Measurements from ENCODE around the gene IDI1. TPM values are rescaled to one million over a fixed set of nuclear protein-coding genes. Genes with fewer than 3 reads are reported as not detected.

Gene IDI1
- total RNA-seq, 1 experiment from 2014 or later = 44.7 TPM

DNA sequence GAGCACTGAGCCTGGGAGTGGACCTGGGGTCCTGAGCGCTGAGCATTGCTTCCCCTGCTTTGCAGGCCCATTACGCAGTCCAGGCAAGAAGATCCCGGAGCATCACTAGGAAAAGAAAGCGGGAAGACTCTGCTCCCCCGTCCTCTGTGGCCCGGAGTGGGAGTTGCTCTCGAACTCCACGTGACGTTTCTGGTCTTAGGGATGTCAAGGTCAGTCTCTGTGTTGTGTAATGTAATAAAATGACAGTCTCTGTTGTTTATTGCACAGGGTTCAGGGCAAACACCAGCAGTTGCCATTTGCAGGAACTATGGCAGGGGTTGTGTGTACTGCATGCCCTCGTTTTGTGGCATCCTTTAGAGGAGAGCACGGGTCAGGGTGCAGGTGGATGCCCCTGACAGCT is 33.2 kb downstream of the IDI1 start:
- no peak overlapping the region for H3K4ac ChIP-seq (ENCODE audit: low read depth, low read length)
- Mint-ChIP-seq H3K4me1 (no peaks in the 10 kb centered on the region), H3K27ac (no peak overlapping the region), H3K36me3 (ENCODE audit: insufficient read depth in 1 of 3, low read depth in 3 of 3) (peaks cover 68 to 95% (median 88%) of the 10 kb centered on the region in 3 experiments), H3K9me3 (no peaks in the 10 kb centered on the region), H3K27me3 (ENCODE audit: low read depth) (no peaks in the 10 kb centered on the region; the same call in 1 of the 2 replicates), H3K4me3 (no peak overlapping the region)
- no peak overlapping the region for H3K14ac ChIP-seq (ENCODE audit: insufficient read depth, low read length)
- DNase-seq = no peak
- no peak overlapping the region for H2BK5ac ChIP-seq (ENCODE audit: insufficient read length, low read length)
- no peak overlapping the region for H4K8ac ChIP-seq (replicated peaks; ENCODE audit: insufficient read length, low read depth, low read length)
- WGBS (ENCODE audit: extremely low coverage, insufficient read length, low lambda C conversion rate) = no CpG with 5 or more reads among the region's 11 CpGs
- H3K27ac ChIP-seq (ENCODE audit: insufficient read length, low read depth, low read length) = no peak overlapping the region
- H3K4me2 ChIP-seq (ENCODE audit: insufficient read depth, insufficient read length, low read length) = no peak overlapping the region
- no peak overlapping the region for H3K18ac ChIP-seq (ENCODE audit: insufficient read length, low read depth, low read length)
- no peak overlapping the region for H3K23ac ChIP-seq (ENCODE audit: insufficient read length, low read depth, low read length)
- no peaks in the 10 kb centered on the region for H4K20me1 ChIP-seq (ENCODE audit: control insufficient read depth, insufficient read depth, insufficient read length)
- no peak overlapping the region for H4K5ac ChIP-seq (ENCODE audit: insufficient read length, low read depth, low read length)
- H3K56ac ChIP-seq (ENCODE audit: insufficient read length, low read depth, low read length) = no peak overlapping the region
- H3K9me3 ChIP-seq (ENCODE audit: control insufficient read depth, low read depth, low read length) = no peaks in the 10 kb centered on the region
- H3K9ac ChIP-seq (ENCODE audit: extremely low read depth, insufficient read length, low read length) = no peak overlapping the region
- no peaks in the 10 kb centered on the region for H3K27me3 ChIP-seq (ENCODE audit: insufficient read depth, low read length)
- no peaks in the 10 kb centered on the region for H3K79me1 ChIP-seq (ENCODE audit: insufficient read depth, low read depth, low read length, poor library complexity, severe bottlenecking)
- no peak overlapping the region for H3T11ph ChIP-seq (ENCODE audit: low read length)
- H2BK15ac ChIP-seq (ENCODE audit: low read depth, low read length) = no peak overlapping the region
- TF ChIP-seq, protein P1, sequence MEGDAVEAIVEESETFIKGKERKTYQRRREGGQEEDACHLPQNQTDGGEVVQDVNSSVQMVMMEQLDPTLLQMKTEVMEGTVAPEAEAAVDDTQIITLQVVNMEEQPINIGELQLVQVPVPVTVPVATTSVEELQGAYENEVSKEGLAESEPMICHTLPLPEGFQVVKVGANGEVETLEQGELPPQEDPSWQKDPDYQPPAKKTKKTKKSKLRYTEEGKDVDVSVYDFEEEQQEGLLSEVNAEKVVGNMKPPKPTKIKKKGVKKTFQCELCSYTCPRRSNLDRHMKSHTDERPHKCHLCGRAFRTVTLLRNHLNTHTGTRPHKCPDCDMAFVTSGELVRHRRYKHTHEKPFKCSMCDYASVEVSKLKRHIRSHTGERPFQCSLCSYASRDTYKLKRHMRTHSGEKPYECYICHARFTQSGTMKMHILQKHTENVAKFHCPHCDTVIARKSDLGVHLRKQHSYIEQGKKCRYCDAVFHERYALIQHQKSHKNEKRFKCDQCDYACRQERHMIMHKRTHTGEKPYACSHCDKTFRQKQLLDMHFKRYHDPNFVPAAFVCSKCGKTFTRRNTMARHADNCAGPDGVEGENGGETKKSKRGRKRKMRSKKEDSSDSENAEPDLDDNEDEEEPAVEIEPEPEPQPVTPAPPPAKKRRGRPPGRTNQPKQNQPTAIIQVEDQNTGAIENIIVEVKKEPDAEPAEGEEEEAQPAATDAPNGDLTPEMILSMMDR (conservative IDR thresholded peaks at IDR 0.05) = no peak
- H3K79me2 ChIP-seq (ENCODE audit: insufficient read depth, low read length) = no peaks in the 10 kb centered on the region
- no peak overlapping the region for H2AFZ ChIP-seq (ENCODE audit: low read length)
- no peaks in the 10 kb centered on the region for H3K4me1 ChIP-seq (ENCODE audit: insufficient read depth, low read length)
- H2AK5ac ChIP-seq (ENCODE audit: insufficient read length, low read length) = no peak overlapping the region
- H3K23me2 ChIP-seq (ENCODE audit: insufficient read length, low read depth, low read length, poor library complexity, severe bottlenecking) = no peaks in the 10 kb centered on the region
- no peak overlapping the region for H2BK120ac ChIP-seq (ENCODE audit: low read depth, low read length, poor library complexity, severe bottlenecking)
- no peak overlapping the region for H4K91ac ChIP-seq (ENCODE audit: insufficient read length, low read depth, low read length)
- H2BK12ac ChIP-seq (ENCODE audit: insufficient read length, low read depth, low read length) = no peak overlapping the region
- no peak overlapping the region for H2BK20ac ChIP-seq (ENCODE audit: low read depth, low read length, poor library complexity, severe bottlenecking)

Data from H9 (cell line).